Body of pancreas (tissue), 4 donors: ENCODE data around the gene PMM2.

Experiments
- CTCF ChIP-seq, 7 experiments: fragments of 450-650 bp in 4 of 7; fragments of 200-600 bp in 3 of 7; sonication (generic) in 3 of 7; IDR thresholded peaks; one replicate each; pipeline ENCODE4 v1.5.1; 2016 to 2019; ENCODE audit warnings: antibody characterized with exemption in 7 of 7
- POLR2A ChIP-seq, 3 donors: fragments of 450-650 bp; IDR thresholded peaks; one replicate each; pipeline ENCODE4 v1.6.1; 2016; ENCODE audit warnings: antibody characterized with exemption in 3 of 3, mild to moderate bottlenecking in 2 of 3

GRCh38 chr16:8775359-8775758 is 22.3 kb upstream of the PMM2 start:
- TF ChIP-seq CTCF (IDR thresholded peaks at IDR 0.05) (no peak), POLR2A (IDR thresholded peaks at IDR 0.05) (no peak)
